ENCODE measurements around the gene PRRC2C.

PRRC2C gene

GRCh38 chr1:171637928-171638576 lies 152.7 kb downstream of the PRRC2C start:
- DNase-seq (ENCODE audit: low read depth in 2 of 2) = no peak

- no peak for DNase-seq (ENCODE audit: low read depth in 2 of 2)
Measured at GRCh38 chr1:171640225-171640624, 154.9 kb downstream of the PRRC2C start.

- no peak for DNase-seq (ENCODE audit: low read depth in 2 of 2)
Measured at GRCh38 chr1:171641076-171641864, 155.9 kb downstream of the PRRC2C start.

GRCh38 chr1:171642197-171642596 lies 156.9 kb downstream of the PRRC2C start:
- no peak for DNase-seq (ENCODE audit: low read depth in 2 of 2)

Data from stimulated activated CD4-positive, alpha-beta T cell treated with anti-CD3 and anti-CD28 coated beads, Interleukin-15, amount 100 ng/mL, for 48 hours (primary cell).